Stimulated activated naive CD4-positive, alpha-beta T cell (primary cell): ENCODE measurements around the gene MARCKSL1.
A peak's percentile ranks its signal among the peaks of the same experiment; 100 is the strongest.
"Not testable (repeated sequence)": the region's sequence is repeated elsewhere in the genome, so short reads cannot be mapped to it uniquely, and the experiment has no call there.

ENCODE experiments used
- DNase-seq, 6 experiments: peaks; one replicate each; lab custom pipeline; 2025; lab: John Stamatoyannopoulos, UW

The MARCKSL1 gene

DNA sequence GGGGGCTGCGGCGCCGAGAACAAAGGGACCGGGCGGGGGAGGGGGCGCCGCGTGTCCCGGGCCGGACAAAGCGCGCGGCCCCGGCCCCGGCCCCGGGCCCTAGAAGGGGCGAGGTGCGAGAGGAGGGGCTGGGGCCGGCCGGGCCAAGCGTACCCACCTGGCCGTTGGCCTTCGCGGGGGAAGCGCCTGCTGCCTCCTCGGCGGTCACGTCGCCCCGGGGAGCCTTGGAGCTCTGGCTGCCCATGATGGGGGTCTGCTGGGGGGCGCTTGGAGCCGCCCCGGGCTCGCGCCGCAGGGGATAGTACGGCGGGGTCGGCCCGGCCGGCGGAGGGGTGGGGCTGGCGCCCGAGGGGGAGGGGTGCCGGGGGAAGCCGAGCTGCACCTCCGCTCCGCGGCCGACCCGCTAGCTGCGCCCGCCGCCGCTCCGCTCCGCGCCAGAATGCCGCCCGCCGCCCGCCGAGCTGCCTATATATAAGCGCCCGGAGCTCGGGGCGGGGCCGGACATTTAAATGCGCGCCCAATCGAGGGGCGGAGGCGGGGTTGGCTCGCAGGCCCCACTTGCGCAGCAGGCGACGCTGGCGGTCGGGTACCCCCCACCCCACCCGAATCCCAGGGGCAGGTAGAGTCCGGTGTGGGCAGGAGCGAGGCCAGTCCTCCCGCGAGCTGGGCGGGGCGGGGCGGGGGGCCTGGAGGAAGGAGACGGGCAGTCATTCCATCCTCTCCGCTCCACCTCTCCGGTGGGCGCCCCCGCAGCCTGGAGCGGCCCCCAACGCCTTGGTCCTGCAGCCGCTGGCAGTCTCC lies at the start of gene MARCKSL1:
MARCKSL1 (minus strand) TSS at position 444 of the 801 bp plus-strand sequence; CDS start at position 244, 200 bp downstream.
- DNase-seq: peak; percentile 76 to 90 (median 88)

- DNase-seq: no peak
Measured at GRCh38 chr1:32380057-32380456, 44.0 kb upstream of the MARCKSL1 start.

- no peak for DNase-seq
Measured at GRCh38 chr1:32377541-32378220, 41.6 kb upstream of the MARCKSL1 start.

DNA sequence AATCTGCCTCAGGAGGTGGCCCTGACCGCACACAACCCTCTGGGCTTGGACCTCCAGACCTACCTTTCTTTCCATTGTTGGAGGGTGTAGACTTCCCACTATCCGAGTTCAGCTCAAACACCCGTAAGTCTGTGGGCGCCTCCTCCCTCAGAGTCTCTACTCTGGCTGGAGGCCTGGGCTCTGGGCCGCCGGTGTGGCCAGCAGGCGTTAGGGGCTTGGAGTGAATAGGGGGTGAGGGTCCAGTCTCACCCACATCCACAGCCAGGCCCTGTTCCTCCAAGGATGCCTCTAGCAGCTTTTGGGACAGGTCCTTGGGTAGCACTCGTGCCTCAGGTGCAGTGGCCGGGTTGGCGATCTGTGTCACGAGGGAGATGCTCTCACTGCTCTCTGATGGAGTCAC lies 40.2 kb upstream of the MARCKSL1 start:
- no peak for DNase-seq

DNA sequence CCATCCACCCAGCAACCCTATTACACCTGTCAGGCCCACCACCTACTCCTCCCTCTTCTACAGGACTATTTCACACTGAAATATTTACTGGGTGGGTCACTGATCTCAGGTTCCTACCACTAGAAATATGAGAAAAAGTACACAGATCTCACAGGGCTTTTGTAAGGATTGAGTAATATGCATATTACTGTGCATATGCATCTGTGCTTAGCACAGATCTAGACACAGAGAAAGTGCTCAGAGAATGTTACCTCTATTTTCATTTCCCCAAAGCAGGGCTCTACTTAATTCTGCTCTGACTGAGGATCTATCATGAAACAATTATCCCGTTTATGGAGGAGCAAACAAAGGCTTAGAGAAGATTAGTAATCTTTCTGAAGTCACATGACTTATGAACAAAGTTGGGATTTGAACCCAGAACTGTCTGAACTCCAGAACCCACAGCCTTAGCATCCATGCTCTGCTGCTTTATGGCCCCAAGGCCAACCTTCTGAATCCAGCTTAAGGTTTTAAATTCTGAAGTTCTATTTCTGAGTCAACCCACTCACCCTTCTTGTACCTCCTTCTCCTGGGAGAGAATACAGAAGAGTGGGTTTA lies 38.1 kb upstream of the MARCKSL1 start:
- DNase-seq: no peak

DNA sequence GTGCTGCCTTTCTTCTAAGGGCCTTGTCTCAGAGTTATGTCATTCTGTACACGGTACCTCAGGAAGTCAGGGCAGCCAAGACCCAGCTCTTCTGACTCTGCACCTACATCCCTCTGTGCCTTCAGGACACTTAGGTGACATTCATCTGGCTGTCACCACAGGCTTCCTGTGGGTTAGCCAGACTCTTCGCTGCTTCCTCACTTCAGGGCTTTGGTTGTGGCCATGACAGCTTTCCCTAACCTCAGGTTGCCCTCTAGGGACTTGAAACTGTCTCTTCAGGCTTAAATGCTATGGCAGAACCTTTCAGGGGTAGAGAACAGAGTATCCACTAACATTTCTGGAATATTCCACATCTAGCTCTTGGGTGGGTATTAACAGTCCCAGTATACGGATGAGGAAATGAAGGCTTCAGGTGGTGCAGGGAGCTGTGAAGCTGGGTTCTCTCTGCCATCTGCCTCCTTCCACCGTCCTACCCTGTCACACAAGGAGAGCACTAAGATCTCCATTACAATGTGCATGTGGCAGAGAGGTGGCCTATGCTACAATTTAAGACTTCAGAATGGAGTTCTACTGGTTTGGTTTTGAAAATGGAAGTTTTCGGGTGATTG lies 36.2 kb upstream of the MARCKSL1 start:
- DNase-seq: peak; percentile 13 to 72 (median 58)

DNA sequence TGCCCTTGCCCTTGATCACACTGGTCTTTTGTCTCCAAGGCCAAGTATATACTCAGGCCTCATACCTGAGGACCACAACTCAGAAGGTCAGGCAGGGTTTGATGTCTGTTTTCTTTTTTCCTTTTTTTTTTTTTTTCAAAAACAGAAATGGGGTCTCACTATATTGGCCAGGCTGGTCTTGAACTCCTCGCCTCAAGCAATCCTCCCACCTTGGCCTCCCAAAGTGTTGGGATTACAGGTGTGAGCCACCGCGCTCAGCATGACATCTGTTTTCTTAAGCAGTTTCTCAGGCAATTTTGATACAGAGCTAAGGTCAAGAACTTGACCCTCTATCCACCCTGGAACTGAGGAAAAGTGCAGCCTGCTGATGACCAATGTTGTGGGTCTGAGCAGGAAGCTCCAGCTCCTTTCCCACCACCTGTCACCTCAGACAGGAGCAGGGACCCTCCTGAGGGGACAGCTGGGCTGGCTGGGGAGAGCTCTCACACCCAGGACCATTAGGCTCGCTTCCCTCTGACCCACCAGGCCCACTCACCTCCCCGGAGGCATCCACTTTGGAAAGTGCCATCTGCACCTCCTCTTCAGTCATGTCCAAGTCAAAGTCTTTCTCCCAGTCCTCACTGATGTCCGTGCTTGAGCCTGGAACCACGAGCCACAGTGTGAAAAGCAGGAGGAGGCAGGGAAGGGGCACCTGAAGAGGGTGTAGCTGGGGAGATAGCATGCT lies 32.0 kb upstream of the MARCKSL1 start:
- no peak for DNase-seq

DNA sequence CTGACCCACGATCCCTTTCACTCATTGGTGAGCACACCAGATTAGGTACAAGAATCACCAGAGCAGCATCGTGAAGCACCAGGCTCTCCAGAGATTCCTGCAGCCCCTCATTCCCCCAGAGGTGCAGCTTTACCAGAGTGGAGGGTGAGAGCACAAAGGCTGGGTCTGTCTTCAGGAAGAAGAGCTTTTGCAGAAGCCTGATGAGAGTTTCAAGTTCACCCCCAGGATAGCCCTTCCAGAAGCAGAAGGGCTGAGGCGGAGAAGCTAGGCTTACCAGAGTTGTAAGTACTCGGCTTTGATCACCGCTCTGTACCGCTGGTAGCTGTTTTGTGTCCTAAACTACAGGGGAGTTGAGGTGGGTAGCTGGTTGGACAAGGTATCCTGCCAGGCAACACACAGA lies 29.4 kb upstream of the MARCKSL1 start:
- DNase-seq: no peak

- no peak for DNase-seq
Measured at GRCh38 chr1:32364836-32365235, 28.8 kb upstream of the MARCKSL1 start.

GRCh38 chr1:32363713-32364112 lies 27.7 kb upstream of the MARCKSL1 start:
- no peak for DNase-seq

- no peak for DNase-seq
Measured at GRCh38 chr1:32362474-32363313, 26.7 kb upstream of the MARCKSL1 start, which contains the start of the genes FAM229A and TSSK3. Gene FAM229A (minus strand): TSS chr1:32362485. CDS start chr1:32362091, 394 bp downstream. Gene TSSK3 (plus strand): TSS chr1:32362539. CDS start chr1:32362702, 163 bp downstream.

DNA sequence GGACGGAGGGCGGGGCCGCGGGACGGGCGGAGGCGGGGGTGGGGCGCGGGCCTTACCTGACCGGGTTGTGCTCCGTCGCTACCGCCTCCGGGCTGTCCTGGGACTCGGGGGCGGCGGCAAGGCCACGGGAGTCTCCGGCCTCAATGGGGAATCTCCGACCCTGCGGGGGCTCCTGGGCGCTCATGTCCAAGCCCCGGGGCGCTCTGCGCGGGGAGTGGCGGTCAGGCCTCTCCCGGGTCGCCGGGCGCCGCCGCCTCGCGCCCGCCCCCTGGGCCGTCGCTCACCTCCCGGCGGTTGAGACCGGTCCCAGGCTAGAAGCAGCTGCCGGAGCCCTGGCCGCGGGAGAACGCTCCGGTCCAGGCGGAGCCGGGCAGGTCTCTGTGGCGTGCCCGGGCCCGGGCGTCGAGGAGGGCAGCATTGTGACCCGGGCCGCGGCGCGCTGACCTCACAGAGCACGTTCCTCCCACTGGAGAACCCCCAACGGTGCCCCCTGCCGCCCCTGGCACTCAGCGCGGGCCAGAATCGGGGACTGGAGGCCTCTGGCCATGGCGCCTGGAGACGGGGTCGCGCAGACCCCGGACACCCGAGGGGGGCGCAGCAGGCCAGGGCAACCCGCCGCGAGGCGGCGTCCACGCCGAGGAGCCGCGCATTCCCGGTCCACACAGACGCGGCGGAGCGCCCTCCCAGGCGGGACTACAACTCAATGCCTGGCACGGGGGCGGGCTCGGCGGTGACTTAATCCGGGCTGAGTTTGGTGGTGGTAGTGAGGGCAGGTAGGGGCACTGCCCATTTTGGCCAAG lies 25.8 kb upstream of the MARCKSL1 start:
- peak in 4 of 6 experiments; percentile 17 to 36 (median 26) for DNase-seq

- DNase-seq: peak in 1 of 6 experiments; percentile 21
Measured at GRCh38 chr1:32361308-32361673, 25.3 kb upstream of the MARCKSL1 start.

DNA sequence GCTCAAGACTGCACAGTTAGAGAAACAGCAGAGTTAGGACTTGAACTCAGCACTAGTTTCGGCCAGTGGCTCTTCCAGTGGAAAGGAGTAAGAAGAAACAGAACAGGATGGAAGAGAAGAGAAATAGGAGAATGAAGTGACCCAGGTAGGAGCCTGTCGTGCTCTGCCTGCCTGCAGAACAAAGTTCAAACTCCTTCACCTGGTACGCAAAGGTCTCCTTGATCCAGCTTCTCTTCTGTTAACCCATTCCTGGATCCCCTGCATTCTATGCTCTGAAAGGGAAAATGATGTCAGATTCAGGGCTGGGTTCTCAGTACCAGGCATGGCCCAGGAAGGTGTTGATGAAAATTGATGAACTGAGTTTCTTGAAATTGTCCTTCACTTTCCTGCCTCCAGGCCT lies 22.4 kb upstream of the MARCKSL1 start:
- DNase-seq: no peak

- DNase-seq: no peak
Measured at GRCh38 chr1:32357614-32358013, 21.6 kb upstream of the MARCKSL1 start.

DNA sequence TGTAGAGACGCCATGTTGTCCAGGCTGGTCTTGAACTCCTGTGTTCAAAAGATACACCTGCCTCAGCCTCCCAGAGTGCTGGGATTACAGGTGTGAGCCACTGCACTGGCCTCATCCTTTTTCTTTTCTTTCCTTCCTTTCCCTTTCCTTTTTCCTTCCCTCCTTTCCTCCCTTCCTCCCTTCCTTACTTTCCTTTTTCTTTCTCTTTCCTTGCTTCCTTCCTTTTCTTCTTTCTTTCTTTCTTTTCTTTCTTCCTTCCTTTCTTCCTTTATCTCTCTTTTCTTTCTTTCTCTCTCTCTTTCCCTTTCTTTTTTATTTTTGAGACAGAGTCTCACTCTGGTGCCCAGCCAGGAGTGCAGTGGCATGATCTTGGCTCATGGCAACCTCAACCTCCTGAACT lies 20.4 kb upstream of the MARCKSL1 start:
- DNase-seq: no peak

GRCh38 chr1:32355778-32356177 lies 19.7 kb upstream of the MARCKSL1 start:
- DNase-seq: not testable (repeated sequence)

- no peak for DNase-seq
Measured at GRCh38 chr1:32353886-32354570, 18.0 kb upstream of the MARCKSL1 start.

- no peak for DNase-seq
Measured at GRCh38 chr1:32353431-32353830, 17.4 kb upstream of the MARCKSL1 start.
